Stimulated activated CD8-positive, alpha-beta memory T cell treated with anti-CD3 and anti-CD28 coated beads, Interleukin-2, amount 100 ng/mL, for 1 hour (primary cell): ENCODE measurements around the gene PYM1.
"Not testable (repeated sequence)": the region's sequence is repeated elsewhere in the genome, so short reads cannot be mapped to it uniquely, and the experiment has no call there.

Experiments used
- DNase-seq, 2 donors: peaks; one replicate each; pipeline ENCODE4 v3.0.0-alpha.2; 2020; ENCODE audit warnings: low read depth in 2 of 2

PYM1 gene

DNA sequence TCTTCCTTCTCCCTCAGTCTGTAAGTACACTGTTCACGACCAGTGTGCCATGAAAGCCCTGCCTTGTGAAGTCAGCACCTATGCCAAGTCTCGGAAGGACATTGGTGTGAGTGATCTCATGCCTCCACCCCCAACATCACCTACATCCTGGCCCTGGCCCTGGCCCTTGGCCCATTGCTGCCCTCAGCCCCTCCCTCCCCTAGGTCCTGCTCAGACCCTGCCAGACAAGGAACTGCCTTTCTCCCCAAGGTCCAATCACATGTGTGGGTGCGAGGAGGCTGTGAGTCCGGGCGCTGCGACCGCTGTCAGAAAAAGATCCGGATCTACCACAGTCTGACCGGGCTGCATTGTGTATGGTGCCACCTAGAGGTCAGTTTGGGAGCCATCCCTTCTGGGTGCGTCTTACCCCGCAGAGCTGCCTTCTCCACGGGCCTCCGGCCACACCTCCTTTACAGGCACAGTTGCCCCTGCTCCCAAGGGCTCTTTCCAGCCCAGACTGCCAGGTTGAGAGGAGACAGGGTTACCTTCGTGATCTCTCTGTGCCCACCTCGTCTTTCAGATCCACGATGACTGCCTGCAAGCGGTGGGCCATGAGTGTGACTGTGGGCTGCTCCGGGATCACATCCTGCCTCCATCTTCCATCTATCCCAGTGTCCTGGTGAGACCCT lies 12.5 kb upstream of the PYM1 start:
- DNase-seq: peak; percentile 63 to 70

- DNase-seq: no peak
Observed at GRCh38 chr12:55938826-55939501, 11.3 kb upstream of the PYM1 start.

GRCh38 chr12:55937981-55938380 lies 10.3 kb upstream of the PYM1 start:
- DNase-seq: no peak

DNA sequence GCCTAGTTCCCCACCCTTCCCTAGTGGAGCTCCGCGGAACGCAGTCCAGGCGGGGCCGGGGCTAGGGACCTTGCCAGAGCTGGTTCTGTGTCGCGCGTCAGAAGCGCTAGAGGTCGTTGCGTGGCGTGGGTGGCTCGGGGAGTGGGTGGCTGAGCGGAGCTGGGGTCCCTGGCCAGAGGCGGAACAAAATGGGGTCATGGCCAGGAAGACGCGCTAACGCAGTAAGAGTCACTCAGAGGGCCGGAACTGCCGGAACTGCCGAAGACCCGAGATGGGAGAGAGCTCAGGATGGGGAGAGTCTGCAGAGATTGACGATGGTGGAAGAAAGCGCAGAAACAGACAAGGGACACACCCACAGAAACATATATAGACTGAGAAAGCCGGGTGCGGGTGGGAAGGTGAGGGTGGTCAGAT lies 8.1 kb upstream of the PYM1 start:
- DNase-seq: no peak

DNA sequence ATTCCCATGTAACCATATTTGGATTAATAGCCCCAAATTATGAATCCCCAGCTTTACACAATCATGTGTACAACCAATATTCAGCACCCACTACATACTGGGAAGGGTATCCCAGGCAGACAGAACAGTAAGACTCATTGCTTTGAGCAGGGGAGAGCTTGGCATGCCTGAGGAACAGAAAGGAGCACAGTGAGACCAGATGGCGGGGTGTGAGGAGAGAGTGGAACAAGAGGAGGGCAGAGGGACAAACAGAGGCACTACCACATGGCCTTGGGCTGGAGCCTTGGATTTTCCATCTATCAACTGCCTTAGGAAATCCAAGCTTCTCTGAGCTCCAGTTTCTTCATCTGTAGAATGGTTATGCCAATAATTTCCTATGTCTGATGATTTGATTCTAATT lies 7.1 kb upstream of the PYM1 start:
- no peak for DNase-seq

- DNase-seq: no peak
Observed at GRCh38 chr12:55933799-55934742, 6.4 kb upstream of the PYM1 start.

DNA sequence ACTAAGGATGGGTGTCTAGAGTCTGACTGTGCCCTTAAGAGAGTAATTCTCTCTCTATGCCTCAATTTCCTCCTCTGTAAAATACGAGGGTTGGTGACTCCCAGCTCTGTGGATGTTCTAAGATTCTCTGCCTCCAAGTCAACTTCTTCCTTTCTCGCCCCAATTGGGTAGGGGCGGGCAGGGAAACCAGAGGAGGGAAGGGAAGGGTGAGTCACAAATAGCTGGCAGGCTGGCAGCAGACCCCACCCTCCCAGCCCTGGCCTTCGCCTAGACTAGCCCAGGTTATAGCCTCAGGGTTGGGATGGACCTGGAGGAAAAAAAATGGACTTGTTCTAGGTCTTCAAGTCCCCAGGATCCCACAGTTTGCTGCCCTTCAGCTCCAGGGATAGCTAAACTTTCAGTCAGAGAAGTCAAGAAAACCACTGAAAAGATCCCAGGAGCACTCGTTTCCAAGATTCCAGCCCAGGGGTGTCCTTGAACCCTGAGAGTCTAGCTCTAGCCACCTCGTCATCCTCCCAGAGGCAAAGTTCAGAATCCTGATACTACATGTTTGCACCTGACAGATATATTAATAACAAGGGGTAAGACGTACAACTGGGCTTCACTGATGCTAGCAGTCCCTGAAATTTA lies 5.6 kb upstream of the PYM1 start:
- no peak for DNase-seq

DNA sequence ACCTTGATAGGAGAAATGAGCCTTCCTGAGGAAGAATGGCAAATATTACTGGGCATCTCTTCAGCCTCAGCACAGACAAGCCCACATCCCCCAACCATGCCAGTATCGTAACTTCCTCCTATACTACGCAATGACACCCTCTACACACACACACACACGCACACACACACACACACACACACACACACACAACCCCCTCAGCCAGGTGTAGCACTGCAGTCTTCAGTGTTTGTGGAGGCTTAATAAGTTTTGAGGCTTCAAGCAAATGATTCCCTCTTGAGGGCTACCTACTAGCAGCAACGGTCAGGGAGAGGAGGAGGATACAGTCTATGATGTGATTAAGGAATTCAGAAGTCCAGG lies 4.8 kb upstream of the PYM1 start:
- no peak for DNase-seq

DNA sequence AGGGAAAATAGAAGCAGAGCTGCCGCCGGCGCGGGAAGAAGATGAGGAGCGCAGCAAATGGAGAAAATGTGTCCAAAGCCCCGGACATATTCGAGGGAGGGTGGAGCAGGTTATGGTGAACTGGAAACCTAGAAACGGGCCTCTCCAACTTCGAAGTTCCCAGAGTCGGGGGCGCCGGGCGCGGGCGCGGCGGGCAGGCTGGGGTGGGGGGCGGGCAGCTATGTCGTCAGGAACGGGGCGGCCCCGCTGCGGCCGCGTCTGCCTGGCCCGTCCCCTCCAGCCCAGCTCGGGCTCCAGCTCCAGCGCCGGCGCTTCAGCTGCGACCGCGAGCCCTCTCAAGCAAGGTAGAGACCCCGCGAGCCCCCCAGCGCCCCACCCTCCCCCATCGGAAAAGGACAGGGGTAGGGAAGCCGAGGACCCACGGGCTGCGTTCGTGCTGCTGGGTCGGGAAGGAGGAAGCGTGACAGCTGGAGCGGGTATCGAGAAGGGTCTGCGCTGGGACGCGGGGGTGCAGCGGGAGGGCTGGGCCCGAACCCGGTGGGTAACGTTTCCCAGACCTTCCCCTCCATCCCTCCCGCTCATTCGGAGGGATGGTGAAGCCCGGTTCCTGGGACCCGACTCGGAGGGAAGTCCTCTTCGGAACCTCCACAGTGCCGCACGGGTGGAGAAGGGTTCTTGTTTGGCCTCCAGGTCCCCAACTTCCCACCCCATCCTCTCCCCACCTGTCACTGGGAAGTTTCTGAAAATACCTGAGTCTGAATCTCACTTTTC lies 4.3 kb upstream of the PYM1 start:
- DNase-seq: no peak

- no peak for DNase-seq
Observed at GRCh38 chr12:55931317-55931779, 3.7 kb upstream of the PYM1 start.

- peak; percentile 40 to 61 for DNase-seq
Observed at GRCh38 chr12:55930771-55931316, 3.1 kb upstream of the PYM1 start, which contains the start of gene DGKA. Gene DGKA, plus strand, starts transcription at chr12:55931162. Its CDS starts 5,342 bp downstream, at chr12:55936504.

DNA sequence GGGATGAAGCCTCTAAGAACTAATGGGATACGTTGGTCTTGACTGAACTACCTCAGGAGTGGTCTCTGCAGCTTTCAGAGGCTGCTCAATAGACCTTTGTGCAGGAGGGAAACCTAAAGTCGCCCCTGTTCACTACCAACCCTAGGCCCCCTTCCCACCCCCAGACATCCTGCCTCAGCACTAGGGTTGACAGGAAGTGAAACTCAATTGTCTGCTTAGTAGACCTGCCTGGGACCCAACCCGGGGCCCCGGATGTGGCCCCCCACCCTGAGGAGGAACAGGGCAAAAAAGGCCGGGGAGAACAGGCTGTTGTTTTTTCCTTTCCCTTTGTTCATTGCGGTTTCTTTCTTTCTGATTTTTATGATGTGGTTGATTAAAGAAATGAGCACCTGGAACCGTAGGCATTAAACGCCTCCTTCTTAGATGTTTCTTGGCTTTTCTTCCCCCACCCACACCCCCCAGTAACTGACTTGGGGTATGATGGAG lies 1.7 kb upstream of the PYM1 start:
- peak; percentile 35 to 61 for DNase-seq

DNA sequence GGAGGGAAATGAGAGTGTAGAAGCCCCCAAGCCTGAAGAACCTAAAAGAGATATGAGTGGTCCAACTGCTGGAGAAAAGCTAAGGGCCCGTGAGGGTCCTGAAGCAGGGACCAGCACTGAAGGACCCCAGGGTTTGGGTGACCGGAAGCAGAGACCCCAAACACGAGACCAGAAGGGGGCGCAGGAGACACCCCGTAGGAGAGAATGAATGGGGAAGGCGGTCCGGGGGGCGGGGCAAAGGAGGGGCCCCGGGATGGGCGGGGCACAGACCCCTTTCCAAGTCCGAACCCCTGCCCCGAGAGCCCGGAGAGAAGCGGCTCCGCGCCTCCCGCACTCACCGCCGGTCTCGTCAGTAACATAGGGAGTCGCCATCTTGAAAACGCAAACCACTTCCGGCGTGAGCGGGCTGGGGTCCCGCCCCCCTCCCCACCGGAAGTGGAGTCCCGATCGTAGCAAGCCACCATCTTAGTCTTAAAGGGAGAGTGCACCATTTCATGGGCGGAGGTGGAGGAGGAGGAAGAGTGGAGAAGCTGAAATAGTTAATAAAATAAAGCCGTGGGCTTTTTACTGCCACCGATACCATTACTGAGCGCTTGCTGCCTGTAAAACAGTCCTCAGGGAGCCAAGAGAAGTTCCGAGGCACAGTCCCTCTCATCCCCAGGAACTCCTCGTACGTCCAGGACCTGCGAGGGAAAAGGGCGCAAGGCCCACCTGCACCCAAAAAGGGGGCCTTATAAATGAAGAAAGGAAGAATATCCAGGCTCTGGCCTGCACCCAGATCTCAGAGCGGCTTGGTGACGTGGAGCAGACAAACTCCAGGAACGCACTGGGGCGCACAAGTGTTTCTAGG lies 731 bp downstream of the PYM1 start:
- DNase-seq: peak; percentile 78 to 83

- DNase-seq: no peak
Observed at GRCh38 chr12:55925870-55926737, 1.6 kb downstream of the PYM1 start.

DNA sequence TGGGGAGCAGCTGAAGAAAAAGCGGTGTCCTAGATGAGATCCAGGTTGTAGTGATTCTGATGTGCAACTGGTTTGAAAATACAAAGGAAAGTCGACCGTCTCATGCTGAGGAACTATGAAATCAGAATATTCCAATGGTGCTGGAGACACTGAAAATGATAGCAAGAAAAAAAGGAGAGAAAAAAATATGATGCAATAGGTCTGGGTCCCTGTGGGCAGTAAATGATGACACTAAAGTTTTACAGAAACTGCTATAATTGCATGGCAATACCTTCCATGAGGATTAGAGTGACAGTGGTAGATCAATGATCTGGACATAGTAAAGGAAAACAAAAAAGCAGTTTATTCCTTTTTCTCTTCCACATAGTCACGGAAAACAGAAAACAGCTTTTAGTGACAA lies 2.3 kb downstream of the PYM1 start:
- DNase-seq: no peak

DNA sequence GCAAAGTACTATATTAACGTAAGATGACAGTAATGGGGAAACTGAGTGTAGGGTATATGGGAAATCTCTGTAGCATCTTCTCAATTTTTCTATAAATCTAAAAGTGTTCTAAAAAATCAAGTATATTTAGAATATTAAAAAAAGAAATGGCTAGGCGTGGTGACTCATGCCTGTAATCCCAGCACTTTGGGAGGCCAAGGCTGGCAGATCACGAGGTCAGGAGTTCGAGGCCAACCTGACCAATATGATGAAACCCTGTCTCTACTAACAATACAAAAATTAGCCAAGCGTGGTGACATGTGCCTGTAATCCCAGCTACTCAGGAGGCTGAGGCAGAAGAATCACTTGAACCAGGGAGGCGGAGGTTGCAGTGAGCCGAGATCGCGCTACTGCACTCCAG lies 4.0 kb downstream of the PYM1 start:
- not testable (repeated sequence) for DNase-seq

GRCh38 chr12:55922126-55922525 lies 5.6 kb downstream of the PYM1 start:
- DNase-seq: no peak

DNA sequence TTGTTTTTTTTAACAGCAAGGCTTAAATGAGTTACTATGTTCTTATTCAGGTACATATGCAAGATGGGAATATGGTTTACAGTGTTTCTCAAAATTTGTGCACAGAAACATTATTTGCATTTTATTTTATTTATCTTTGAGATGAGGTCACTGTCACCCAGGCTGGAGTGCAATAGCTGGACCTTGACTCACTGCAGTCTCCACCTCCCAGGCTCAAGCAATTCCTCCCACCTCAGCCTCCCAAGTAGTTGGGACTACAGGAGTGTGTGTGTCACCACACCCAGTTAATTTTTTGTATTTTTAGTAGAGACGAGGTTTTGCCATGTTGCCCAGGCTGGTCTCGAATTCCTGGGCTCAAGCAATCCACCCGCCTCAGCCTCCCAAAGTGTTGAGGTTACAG lies 8.7 kb downstream of the PYM1 start:
- DNase-seq: not testable (repeated sequence)

- no peak for DNase-seq
Observed at GRCh38 chr12:55915482-55915859, 12.2 kb downstream of the PYM1 start.
